HEK293 (cell line): ENCODE measurements around the gene UGT1A9.

ENCODE experiments used
- CTCF ChIA-PET: fragments of 350-600 bp; formaldehyde crosslinking; extraction: SDS; loops from one replicate; lab custom pipeline; 2021; ENCODE audit warnings: antibody characterized with exemption; lab: Yijun Ruan, JAX
- POLR2A ChIA-PET: fragments of 300-600 bp; formaldehyde crosslinking; extraction: SDS; loops from one replicate; lab custom pipeline; 2020; ENCODE audit warnings: antibody characterized with exemption, inconsistent platforms; lab: Yijun Ruan, JAX
- H3K27ac ChIP-seq: fragments of 200-500 bp; sonication (Bioruptor generic); 2 replicates; pipeline ENCODE4 v1.5.1; 2014; ENCODE audit warnings: low read depth, low read length, control low read depth, inconsistent platforms; ENCODE audit errors: extremely low read depth
- H3K36me3 ChIP-seq, 2 experiments: fragments of 200-500 bp in 1 of 2; sonication (Bioruptor generic) in 1 of 2; 1 replicate in 1 of 2; 2 replicates in 1 of 2; pipeline ENCODE4 v1.5.1; 2014 to 2017; ENCODE audit warnings: inconsistent platforms in 2 of 2, low read length in 2 of 2; ENCODE audit not compliant: control insufficient read depth in 2 of 2, insufficient read depth in 1 of 2
- H3K4me1 ChIP-seq: fragments of 200-500 bp; sonication (Bioruptor generic); 2 replicates; pipeline ENCODE4 v1.5.1; 2014; ENCODE audit warnings: mild to moderate bottlenecking, low read length, inconsistent platforms; ENCODE audit not compliant: control insufficient read depth, insufficient read depth
- H3K4me3 ChIP-seq: 2 replicates; pipeline ENCODE4 v1.5.1; 2011; ENCODE audit warnings: low read depth, mild to moderate bottlenecking, control low read depth, low read length, moderate library complexity
- H3K9me3 ChIP-seq: fragments of 200-500 bp; sonication (Bioruptor generic); 2 replicates; pipeline ENCODE4 v1.5.1; 2014; ENCODE audit warnings: low read depth, low read length, inconsistent platforms; ENCODE audit not compliant: control insufficient read depth, insufficient read depth
- BCL11A ChIP-seq: fragments of 450-650 bp; formaldehyde crosslinking; IDR thresholded peaks from 2 replicates; pipeline ENCODE4 v1.5.1; 2016; ENCODE audit warnings: low read depth, missing biosample characterization, missing genetic modification characterization
- ELK4 ChIP-seq: IDR thresholded peaks from 2 replicates; pipeline ENCODE4 v1.6.1; 2011; ENCODE audit warnings: mild to moderate bottlenecking, low read depth, low read length, borderline replicate concordance
- HOXD13 ChIP-seq: sonication (generic); formaldehyde crosslinking; IDR thresholded peaks from 2 replicates; pipeline ENCODE4 v1.8.0; 2022; ENCODE audit warnings: missing genetic modification reagents, borderline replicate concordance
- IKZF3 ChIP-seq: fragments of 450-650 bp; IDR thresholded peaks from 2 replicates; pipeline ENCODE4 v1.5.0; 2018; ENCODE audit warnings: missing biosample characterization, mild to moderate bottlenecking, missing genetic modification characterization, moderate library complexity
- KLF1 ChIP-seq: fragments of 450-650 bp; formaldehyde crosslinking; IDR thresholded peaks from 2 replicates; pipeline ENCODE4 v1.5.1; 2016; ENCODE audit warnings: missing biosample characterization, missing genetic modification characterization
- KLF16 ChIP-seq: fragments of 450-650 bp; formaldehyde crosslinking; IDR thresholded peaks from 2 replicates; pipeline ENCODE4 v1.5.1; 2017; ENCODE audit warnings: missing biosample characterization, missing genetic modification characterization
- MZF1 ChIP-seq: fragments of 450-650 bp; formaldehyde crosslinking; IDR thresholded peaks from 2 replicates; pipeline ENCODE4 v1.5.1; 2017; ENCODE audit warnings: missing biosample characterization, missing genetic modification characterization, borderline replicate concordance
- PBX3 ChIP-seq: sonication (generic); formaldehyde crosslinking; IDR thresholded peaks from 2 replicates; pipeline ENCODE4 v1.8.1; 2022; ENCODE audit warnings: mild to moderate bottlenecking, moderate library complexity, missing genetic modification reagents
- ZBTB6 ChIP-seq: fragments of 450-650 bp; formaldehyde crosslinking; IDR thresholded peaks from 2 replicates; pipeline ENCODE4 v1.5.1; 2017; ENCODE audit warnings: missing biosample characterization, missing genetic modification characterization
- ZFP37 ChIP-seq: fragments of 450-650 bp; formaldehyde crosslinking; IDR thresholded peaks from 2 replicates; pipeline ENCODE4 v1.5.1; 2016; ENCODE audit warnings: missing biosample characterization, missing genetic modification characterization
- ZFP41 ChIP-seq: fragments of 450-650 bp; formaldehyde crosslinking; IDR thresholded peaks from 2 replicates; pipeline ENCODE4 v1.5.1; 2016; ENCODE audit warnings: missing biosample characterization, missing genetic modification characterization, borderline replicate concordance
- ZNF114 ChIP-seq: fragments of 450-650 bp; formaldehyde crosslinking; IDR thresholded peaks from 2 replicates; pipeline ENCODE4 v1.5.0; 2017; ENCODE audit warnings: missing biosample characterization, missing genetic modification characterization
- ZNF157 ChIP-seq: fragments of 450-650 bp; formaldehyde crosslinking; IDR thresholded peaks from 2 replicates; pipeline ENCODE4 v1.5.1; 2016; ENCODE audit warnings: missing biosample characterization, missing genetic modification characterization
- ZNF18 ChIP-seq: fragments of 450-650 bp; formaldehyde crosslinking; IDR thresholded peaks from 2 replicates; pipeline ENCODE4 v1.5.1; 2016; ENCODE audit warnings: missing biosample characterization, missing genetic modification characterization
- ZNF302 ChIP-seq: fragments of 450-650 bp; formaldehyde crosslinking; IDR thresholded peaks from 2 replicates; pipeline ENCODE4 v1.5.1; 2016; ENCODE audit warnings: missing biosample characterization, missing genetic modification characterization, low read depth
- ZNF335 ChIP-seq: fragments of 450-650 bp; formaldehyde crosslinking; conservative IDR thresholded peaks from 2 replicates; pipeline ENCODE4 v1.5.1; 2016; ENCODE audit warnings: missing biosample characterization, missing genetic modification characterization
- ZNF394 ChIP-seq: fragments of 450-650 bp; formaldehyde crosslinking; IDR thresholded peaks from 2 replicates; pipeline ENCODE4 v1.5.1; 2016; ENCODE audit warnings: missing biosample characterization, missing genetic modification characterization, mild to moderate bottlenecking, moderate library complexity, borderline replicate concordance
- ZNF404 ChIP-seq: fragments of 450-650 bp; formaldehyde crosslinking; IDR thresholded peaks from 2 replicates; pipeline ENCODE4 v1.5.1; 2017; ENCODE audit warnings: missing biosample characterization, missing genetic modification characterization
- ZNF48 ChIP-seq: fragments of 450-650 bp; formaldehyde crosslinking; IDR thresholded peaks from 2 replicates; pipeline ENCODE4 v1.5.1; 2016; ENCODE audit warnings: missing biosample characterization, missing genetic modification characterization
- ZNF555 ChIP-seq: fragments of 450-650 bp; formaldehyde crosslinking; conservative IDR thresholded peaks from 2 replicates; pipeline ENCODE4 v1.5.1; 2017; ENCODE audit warnings: missing biosample characterization, mild to moderate bottlenecking, missing genetic modification characterization, inconsistent platforms
- ZNF585B ChIP-seq: fragments of 450-650 bp; formaldehyde crosslinking; IDR thresholded peaks from 2 replicates; pipeline ENCODE4 v1.5.1; 2016; ENCODE audit warnings: missing biosample characterization, missing genetic modification characterization
- ZNF747 ChIP-seq: fragments of 450-650 bp; formaldehyde crosslinking; IDR thresholded peaks from 2 replicates; pipeline ENCODE4 v1.5.1; 2016; ENCODE audit warnings: missing biosample characterization, missing genetic modification characterization
- ZNF776 ChIP-seq: fragments of 450-650 bp; formaldehyde crosslinking; IDR thresholded peaks from 2 replicates; pipeline ENCODE4 v1.5.0; 2017; ENCODE audit warnings: missing biosample characterization, missing genetic modification characterization, borderline replicate concordance
- ZNF792 ChIP-seq: fragments of 450-650 bp; formaldehyde crosslinking; IDR thresholded peaks from 2 replicates; pipeline ENCODE4 v1.5.1; 2016; ENCODE audit warnings: missing biosample characterization, missing genetic modification characterization
- ZSCAN18 ChIP-seq: fragments of 450-650 bp; formaldehyde crosslinking; IDR thresholded peaks from 2 replicates; pipeline ENCODE4 v1.5.1; 2016; ENCODE audit warnings: missing biosample characterization, missing genetic modification characterization

Gene UGT1A9

GRCh38 chr2:233650981-233651380 is 20.7 kb upstream of the UGT1A9 start (continued):
- TF ChIP-seq ZBTB6 (no peak), KLF1 (tag by site-specific recombination) (no peak), ELK4 (no peak), HOXD13 (CRISPR knock-in tag) (no peak), BCL11A (tag by site-specific recombination) (no peak), ZFP41 (no peak)

GRCh38 chr2:233651430-233651829 is 20.3 kb upstream of the UGT1A9 start:
- H3K27ac ChIP-seq, result no peak overlapping the region
- TF ChIP-seq ZNF335, result no peak
- no peak for TF ChIP-seq MZF1
- TF ChIP-seq ZNF555 (tag by site-specific recombination), result no peak
- no peak for TF ChIP-seq ZNF394 (tag by site-specific recombination)
- TF ChIP-seq ZNF776 (tag by site-specific recombination), result no peak
- no peak for TF ChIP-seq ZNF404
- no peak for TF ChIP-seq ZNF792 (tag by site-specific recombination)
- no peak for TF ChIP-seq ZSCAN18 (tag by site-specific recombination)
- no peak for TF ChIP-seq ELK4
- TF ChIP-seq ZNF747 (tag by site-specific recombination), result no peak
- TF ChIP-seq, all 188 proteins: peak for 0
- CTCF ChIA-PET, result no interaction called here
- no peaks in the 10 kb centered on the region for H3K36me3 ChIP-seq
- no peak overlapping the region for H3K4me3 ChIP-seq
- POLR2A ChIA-PET, result no interaction called here
- H3K4me1 ChIP-seq, result no peaks in the 10 kb centered on the region
- no peaks in the 10 kb centered on the region for H3K9me3 ChIP-seq

- TF ChIP-seq ZNF18 (no peak), ZNF585B (tag by site-specific recombination) (no peak), IKZF3 (tag by site-specific recombination) (no peak), ZNF302 (tag by site-specific recombination) (no peak), ZNF114 (no peak), ZNF48 (tag by site-specific recombination) (no peak), KLF1 (tag by site-specific recombination) (no peak), ZNF555 (tag by site-specific recombination) (no peak), PBX3 (CRISPR knock-in tag) (no peak), ZNF157 (no peak), KLF16 (tag by site-specific recombination) (no peak), ZFP37 (tag by site-specific recombination) (no peak)
- TF ChIP-seq, all 188 proteins: peak for 0
- H3K9me3 ChIP-seq, result no peaks in the 10 kb centered on the region
- H3K36me3 ChIP-seq, result no peaks in the 10 kb centered on the region
- no peaks in the 10 kb centered on the region for H3K4me1 ChIP-seq
- CTCF ChIA-PET, result interaction anchor here (0.6 kb wide), 1 partner anchor 459 kb away, joined by 3 read pairs; no protein-coding TSS in a partner anchor
- no peak overlapping the region for H3K27ac ChIP-seq
- POLR2A ChIA-PET, result no interaction called here
- H3K4me3 ChIP-seq, result no peak overlapping the region
These were observed 17.2 kb upstream of the UGT1A9 start for GRCh38 chr2:233654501-233654900.
